ENCODE data around the gene TRAK1. TPM values are rescaled to one million over a fixed set of nuclear protein-coding genes. Genes with fewer than 3 reads are reported as not detected.

The TRAK1 gene
- total RNA-seq, 2 experiments from 2014 or later = 23.7 to 24.1 TPM

Other genes starting within 250 kb of the TRAK1 start
- 10 to 100 TPM; 21.0 to 21.6 TPM for gene ULK4, start 129.3 kb upstream of the TRAK1 start, total RNA-seq
- gene CCK, start 174.8 kb downstream of the TRAK1 start, total RNA-seq = not detected

All from activated CD4-positive, alpha-beta T cell treated with anti-CD3 and anti-CD28 coated beads, Interleukin-2, amount 10 ng/mL, durations not matched to agents 7 days and 5 days (primary cell).